ENCODE results near the gene INPP4B.

GRCh38 chr4:142341268-142341667, 504.8 kb downstream of the INPP4B start:
- no peak for TF ChIP-seq EZH2 (IDR thresholded peaks at IDR 0.05; ENCODE audit: insufficient read depth, poor library complexity, severe bottlenecking)
- TF ChIP-seq EZH2phosphoT487 (IDR thresholded peaks at IDR 0.05; ENCODE audit: insufficient read depth, low read depth) = no peak

Data from GM23248 (cell line).